Measurements from ENCODE around the gene HOXB6.

The HOXB6 gene

DNA sequence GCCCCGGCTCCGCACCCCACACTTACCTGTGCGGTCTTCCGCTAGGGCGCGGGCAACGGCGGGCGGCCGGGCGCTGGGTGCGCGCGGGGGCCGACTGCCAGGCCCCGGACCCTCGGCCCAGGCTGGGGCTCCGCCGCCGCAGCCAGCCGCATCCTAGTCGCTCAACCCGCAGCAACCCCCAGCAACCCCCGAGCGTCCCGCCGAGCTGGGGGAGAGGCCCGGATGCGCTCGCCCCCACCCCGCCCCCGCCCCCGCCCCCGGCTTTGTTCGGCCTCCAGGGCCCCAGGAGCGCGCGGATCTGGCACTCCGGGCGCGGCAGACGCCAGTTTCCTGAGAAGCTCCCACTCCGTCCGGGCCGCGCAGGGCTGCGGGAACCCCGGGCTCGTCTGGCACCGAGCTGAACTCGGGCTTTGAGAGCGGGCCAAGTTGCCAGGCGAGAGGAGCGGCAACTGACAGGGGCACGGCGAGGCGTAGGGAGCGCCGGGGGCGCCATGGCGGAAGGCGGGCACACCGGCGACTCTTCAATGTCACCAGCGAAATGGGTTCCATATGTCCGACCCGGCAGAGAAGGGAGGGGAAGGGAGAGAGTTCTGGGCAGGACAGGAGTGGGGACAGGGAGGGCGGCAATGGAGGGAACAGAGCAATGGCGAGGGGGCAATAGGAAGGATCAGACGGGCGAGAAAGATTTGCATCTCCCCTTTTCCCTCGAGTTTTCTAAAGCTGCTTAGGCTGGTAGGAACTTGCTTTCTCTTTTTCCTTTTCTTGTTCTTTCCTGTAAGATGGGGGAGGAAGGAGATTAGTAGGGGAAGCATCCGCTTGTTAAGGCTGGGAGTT is 40.4 kb downstream of the HOXB6 start:
- no peak for DNase-seq

DNA sequence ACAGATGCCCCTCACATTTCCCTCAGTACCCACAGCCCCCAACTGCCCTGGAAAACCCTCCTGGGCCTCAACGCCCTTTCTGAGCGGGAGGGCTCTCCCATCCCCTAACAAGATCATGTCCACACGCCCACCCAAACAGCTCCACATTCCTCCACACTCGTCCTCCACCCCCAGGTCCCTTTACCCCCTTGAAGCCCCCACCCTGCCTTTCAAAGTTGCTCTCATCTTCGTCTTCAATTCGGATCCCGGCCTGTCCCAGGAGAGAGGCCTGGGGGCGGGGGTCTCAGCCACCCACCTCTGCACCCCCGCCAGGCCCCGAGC is 41.0 kb downstream of the HOXB6 start:
- no peak for DNase-seq

DNA sequence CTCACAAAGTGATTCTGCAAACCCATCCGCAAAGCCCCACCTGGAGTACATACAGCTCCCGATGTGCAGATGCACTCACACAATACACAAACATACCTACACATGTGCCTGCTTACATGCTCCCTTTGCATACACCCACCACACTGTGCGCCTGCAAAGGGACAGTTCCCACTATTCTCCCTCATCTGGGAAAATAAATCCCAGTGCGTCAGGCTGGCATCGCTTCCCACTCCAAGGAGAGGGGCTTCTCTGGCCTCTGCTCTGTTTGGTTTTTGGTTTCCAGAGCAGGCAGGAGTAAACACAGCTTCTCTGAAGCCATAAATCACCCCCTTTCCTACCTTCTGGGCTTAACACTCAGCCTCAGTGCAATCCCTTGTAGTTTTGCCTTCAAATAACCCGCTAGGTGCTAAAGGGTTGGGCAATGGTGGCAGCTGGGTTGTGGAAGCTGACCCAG is 41.4 kb downstream of the HOXB6 start:
- no peak for DNase-seq

DNA sequence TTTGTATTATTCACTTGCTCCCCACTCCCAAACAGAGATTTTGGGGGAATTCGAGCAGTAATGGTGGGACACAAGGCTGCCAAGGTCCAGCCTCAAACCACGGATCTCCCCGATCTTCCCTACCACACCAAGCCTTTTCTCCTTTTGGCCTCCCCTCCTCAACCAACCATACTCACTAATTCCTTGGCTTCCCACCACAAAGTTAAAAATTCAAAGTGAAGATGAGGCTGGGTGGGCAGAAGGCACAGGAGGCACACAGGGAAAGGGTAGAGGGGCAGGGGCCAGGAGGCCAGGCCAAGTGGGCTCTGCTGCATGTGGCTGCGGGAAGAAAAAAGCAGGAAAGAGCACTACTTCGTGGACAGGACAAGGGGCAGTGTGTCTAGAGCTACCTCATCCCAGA is 41.9 kb downstream of the HOXB6 start:
- no peak for DNase-seq

DNA sequence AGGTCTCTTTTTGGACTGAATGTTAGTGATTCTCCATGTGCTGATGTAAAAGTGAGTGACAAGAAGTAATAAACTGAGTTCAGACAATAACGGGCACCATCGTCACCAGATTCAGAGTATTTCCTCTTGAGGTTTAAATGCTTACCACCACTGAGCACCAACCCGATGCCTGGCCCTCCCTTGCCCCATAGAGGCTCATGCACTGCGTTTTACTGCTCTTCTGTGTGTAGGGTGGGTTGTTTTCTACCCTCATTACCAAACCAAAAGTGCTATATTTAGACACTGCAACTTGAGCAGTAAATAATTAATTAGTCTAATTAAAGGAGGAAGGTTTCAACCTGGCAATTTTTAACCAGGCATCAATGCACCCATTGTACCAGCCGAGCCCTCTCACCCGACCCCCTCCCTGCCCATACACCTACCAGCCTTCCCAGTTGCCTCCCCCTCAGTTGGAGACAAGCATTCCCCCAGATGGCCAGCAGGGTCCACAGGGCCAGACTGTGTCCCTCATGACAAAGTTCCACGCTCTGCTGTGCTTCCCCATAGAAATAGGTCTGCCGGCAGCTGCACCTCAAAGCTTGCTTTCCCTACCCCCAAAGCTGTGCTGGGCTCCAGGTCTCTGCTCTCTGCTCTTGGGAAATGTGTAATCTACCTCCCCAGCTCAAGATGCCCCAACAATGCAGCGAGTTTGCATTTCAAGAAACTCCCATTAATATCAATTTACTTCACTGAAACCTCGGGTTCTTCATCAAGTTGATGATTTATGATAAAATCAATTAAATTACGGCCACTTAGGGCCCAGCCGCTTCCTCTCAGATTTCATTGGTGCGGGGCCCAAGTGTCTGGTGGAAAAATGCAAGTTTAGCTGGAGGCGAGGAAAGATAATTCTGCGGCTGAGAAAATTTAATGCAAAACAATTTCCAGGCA is 42.6 kb downstream of the HOXB6 start:
- DNase-seq, result no peak

DNA sequence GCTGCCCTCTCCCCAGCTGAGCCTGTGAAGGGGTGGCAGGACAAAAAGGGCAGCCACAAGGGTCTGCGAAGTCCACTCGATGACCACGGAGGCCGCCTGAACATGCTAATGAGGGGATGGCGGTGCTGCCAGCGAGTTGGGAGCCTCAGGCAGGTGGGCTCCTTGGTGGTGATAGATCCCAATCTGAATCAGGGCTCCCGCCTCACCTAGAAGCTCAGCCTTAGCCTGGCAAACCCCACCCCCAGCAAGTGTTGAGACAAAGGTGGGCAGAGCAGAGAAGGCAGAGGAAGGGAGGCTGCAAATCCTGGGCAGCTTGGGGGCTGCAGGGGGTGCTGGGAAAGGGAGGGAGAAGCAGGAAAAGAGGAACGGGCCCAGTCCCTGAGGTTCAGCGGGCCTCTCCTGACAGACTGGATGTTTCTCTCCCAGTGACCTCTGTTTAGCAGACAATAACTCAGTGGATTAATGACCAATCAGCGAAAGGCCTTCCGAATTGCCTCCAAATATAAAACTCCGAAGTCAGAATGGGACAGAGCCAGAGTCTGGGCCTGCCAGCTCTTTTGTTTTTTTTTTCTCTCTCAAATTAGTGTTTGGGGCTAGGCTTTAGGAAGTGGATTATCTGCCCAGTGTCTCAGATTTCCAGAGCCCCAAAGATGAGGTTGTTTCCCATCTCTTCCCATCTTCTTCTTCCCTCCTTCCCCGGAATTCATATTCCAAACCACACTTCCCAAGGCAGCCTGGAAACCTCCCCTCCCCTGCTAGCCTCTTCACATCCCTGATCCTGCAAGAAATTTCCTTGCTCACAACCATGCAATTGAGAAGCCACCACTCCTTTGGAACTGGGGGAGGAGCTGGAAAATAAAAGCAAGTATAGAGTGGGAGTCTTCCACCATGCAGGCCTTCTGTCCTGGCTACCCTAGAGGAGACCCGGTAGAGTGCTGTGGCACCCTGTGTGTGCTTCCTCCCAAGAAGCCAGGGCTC is 44.7 kb downstream of the HOXB6 start:
- DNase-seq, result no peak

DNA sequence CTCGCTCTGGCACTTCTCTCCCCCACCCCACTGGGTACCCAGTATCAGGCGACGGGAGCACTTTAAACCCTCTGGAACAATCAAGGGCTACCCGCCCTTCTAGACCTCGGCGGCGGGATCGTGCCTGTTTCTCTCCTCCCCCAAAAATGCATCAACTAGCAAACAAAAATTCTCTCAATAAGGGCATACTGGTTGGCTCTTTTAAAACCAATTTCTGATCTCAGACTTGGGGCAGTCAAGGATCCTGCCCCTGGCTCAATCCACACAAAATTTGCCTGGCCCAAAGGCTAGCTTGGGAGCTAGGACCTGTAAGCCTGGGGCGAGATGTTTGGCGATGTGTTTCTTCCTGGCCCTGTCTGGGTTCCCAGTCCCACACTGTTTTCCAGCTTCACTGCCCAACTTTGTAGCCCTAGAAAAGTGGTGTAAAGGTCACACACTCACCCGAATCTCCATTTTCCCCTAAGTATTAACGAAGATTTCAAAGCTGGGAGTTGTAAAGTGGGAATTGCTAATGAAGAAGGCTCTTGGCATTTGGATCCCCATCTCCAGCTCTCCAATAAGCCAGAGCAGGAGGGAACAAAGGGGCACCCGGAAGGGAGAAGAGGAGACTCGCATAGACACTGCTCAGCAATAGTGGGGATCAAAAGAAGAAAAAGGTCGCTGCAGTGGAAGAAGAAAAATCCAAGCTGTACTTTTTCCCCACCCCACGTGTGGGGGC is 45.5 kb downstream of the HOXB6 start:
- DNase-seq, result no peak

DNA sequence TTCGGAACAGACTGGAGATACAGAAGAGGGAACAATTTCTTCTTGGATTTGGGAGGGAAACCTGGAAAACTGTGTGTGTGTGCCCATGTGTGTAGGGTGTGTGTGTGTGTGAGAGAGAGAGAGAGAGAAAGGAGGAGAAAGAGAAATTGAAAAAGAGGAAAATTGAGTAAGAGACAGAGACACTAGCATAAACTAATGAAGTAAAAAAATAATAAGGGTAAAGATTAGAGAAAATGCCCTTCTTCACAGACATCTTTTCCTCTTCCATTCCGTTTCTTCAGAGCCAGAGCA is 46.0 kb downstream of the HOXB6 start:
- DNase-seq, result no peak

DNA sequence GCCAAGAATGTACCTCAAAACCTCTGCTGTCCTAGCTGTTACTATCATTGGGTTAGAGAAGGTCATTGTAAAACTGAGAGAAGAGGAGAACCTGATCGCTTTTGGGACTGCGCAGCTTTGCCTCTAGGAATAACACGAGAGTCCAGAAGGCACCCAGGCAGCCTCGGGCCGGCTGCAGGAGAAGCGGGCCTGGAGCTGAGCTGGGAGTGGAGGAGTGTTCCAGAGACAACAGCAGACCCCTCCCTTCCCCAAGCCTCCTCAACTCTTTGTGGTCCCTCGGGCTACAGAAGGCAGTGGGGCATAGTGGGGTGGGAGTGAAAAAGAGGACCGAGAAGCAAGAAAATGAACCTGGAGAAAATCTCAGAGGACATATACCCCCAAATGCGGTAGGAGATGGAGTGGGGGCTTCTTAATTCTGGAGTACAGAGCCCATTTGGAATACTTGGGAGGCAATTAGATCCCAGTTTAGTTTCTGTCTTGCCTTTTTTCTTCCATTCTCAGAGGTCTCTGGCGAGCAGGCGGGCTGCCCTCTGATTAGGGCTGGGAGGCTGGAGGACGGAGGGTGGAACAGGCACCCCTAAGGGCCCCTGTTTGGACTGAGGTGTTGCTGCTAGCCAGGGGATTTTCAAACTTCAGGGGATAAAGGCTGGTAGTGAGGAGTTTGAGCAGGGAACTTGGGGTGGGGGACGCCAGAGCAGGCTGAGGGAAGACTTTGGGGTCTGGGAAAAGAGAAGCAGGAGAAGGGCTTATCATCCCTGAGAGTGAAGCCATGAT is 46.5 kb downstream of the HOXB6 start:
- no peak for DNase-seq

DNA sequence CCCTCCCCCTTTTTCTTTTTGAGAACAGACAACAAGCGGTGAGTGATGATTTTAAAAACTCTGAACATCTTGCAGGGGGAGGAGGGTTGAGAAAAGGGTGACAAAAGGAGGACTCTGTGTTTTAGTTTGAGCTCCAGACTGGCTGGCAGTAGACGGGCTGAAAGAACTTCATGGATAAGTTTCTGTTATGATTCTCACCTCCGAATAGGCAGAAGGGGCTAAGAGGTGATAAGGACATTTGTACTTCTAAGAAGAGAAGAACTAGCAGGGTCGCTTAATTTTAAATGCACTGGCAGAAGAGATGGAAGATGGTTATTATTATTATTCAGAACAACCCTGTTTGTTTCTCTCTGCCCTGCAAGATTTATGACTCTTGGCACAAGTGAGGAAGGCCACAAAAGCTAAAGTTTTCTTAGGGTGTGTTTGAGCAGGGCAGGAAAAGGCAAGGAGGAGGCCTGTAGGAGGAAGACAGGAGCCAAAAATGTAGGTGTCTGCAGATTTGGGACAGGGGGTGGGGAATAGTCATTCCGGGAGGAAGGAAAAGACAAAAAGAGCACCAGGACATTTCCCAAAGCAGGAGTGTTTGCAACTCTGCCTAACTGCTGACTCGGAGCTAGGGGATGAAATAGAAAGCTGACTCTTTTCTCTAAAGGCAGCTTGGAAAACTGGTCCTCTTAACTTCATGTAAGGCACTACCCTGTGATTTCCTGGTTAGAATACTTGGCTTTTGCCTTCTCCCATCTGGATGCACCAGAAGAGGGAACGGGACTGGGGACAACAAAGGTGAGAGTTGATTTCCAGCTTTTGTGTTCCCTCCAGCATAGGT is 48.0 kb downstream of the HOXB6 start:
- no peak for DNase-seq

DNA sequence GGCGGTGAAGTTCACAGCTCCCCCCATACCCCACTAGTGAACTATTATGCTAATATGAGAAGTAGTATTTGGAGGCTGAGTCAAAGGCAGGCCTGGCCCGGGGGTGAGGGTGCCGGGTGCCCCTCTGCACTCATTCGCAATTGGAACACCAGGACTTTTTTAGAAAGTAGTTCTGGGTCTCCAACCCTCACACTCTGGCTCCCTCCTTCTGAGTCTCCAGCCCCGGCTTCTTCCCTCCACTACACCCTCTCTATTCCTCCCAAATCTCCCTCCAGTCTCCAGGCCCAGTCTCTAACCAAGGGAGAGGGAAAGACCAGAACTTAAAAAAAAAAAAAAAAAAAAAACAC is 48.6 kb downstream of the HOXB6 start:
- DNase-seq, result no peak

DNA sequence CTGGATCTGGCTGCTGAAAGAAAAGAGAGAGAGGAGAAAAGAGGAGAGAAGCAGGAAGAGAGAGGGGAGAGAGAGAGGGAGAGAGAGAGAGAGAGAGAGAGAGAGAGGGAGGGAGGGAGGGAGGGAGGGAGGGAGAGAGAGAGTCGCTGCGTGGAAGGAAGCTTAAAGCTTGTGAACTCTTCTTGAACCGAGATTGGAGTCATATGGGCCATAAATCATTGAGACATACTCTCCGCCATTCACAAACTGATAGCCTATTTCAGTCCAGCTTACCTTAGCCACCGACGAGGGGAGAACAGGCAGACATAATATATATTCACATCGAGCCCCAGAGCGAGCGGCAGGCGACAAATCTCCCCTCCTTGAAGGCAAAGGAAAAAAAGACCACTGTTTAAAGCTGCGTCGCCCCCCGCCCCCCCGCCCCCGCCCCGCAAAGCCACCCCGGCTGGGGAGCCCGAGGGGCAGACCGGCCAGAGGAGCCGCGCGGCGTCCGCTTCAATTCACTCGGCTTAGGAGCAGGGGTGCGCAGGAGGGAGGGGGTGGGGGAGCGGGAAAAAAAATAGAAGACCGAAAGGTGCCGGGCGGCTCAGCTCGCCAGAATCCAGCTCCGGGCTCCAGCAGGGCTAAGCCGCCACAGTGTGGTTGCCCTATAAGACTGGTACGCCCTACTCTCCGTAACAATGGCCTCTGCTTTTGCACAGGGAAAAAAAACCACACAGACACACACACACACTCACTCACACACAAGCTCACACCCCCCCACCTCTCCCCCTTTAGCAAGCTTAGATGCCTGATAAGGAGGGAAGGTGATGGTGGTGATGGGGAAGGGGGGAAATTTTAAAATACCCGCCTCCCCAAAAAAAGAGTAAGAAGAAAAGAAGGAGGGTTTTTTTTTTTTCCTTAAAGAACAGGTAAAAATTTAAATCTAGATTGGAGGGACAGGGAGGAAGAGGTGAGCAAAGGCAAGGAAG is 49.2 kb downstream of the HOXB6 start:
- no peak for DNase-seq

DNA sequence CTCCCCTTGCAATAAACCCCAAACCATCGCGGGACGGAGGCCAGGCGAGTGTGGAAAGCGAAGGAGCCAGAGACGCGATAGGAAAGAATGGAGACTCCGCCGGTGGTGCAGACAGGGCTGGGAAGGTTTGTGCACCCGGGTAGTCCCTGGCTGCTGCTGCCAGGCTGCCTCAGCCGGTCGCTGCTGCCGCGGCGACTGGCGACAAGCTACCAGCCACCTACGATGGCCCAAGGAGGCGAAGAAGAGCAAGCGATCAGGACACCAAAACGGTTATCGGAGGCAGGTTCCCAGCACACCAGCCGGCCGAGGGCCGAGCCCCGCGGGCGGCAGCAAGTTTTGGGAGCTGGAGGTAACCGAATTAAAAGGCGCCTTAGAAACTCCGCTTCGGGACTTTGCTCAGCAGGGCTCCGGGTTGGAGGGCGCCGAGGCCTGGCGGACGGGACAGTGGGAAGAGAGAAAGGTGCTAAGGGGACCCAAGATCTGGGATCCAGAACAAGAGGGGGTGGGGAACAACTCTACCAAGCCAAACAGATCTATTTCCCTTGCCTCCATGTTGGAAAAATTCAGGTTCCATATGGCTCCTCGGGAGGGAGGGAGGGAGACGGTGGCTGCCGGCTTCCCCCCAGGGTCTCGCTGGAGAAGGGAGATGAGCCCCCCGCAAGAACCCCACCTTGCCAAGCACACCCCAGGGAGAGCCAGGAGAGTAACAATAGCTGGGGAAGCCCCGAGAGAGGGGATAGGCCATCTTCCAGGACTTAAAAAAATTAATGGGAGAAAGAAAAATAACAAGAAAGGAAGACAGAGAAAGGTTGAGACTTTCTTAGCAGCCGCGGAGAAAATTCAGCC is 50.2 kb downstream of the HOXB6 start:
- no peak for DNase-seq

DNA sequence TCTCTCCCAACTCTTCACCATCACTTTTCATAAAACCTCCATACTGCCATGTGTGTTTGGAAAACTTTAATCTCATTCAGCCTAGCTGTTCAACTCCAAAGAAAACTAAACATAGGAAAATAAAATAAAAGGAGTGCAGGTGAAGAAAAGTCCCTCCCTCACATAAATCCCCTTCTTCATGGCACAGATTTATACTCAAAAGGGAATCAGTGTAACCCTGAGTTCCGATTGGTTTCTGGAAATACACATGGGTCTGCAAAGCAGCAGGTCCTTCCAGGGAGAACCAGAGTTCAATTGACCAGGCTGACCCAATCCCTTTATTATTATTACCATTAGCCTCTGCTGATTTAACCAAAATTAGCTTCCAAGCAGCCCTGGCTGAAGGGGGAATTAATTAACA is 51.0 kb downstream of the HOXB6 start:
- DNase-seq, result no peak

DNA sequence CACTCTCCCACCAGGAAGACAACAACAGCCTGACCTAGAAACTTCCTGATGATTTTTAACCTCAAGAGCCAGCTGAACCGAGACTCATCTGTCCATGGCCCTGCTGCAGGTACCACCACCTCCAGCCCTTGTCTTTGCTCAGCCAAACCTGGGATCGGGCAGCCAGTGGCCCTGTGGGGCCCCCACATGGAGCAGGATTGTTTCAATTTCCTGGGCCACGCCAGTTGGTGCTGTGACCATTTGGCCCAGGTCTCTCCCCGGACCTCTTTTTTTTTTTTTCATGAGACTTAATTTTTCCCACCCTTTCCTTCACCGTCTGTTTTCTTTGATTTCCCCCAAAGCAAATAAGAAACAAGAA is 51.6 kb downstream of the HOXB6 start:
- DNase-seq, result no peak

DNA sequence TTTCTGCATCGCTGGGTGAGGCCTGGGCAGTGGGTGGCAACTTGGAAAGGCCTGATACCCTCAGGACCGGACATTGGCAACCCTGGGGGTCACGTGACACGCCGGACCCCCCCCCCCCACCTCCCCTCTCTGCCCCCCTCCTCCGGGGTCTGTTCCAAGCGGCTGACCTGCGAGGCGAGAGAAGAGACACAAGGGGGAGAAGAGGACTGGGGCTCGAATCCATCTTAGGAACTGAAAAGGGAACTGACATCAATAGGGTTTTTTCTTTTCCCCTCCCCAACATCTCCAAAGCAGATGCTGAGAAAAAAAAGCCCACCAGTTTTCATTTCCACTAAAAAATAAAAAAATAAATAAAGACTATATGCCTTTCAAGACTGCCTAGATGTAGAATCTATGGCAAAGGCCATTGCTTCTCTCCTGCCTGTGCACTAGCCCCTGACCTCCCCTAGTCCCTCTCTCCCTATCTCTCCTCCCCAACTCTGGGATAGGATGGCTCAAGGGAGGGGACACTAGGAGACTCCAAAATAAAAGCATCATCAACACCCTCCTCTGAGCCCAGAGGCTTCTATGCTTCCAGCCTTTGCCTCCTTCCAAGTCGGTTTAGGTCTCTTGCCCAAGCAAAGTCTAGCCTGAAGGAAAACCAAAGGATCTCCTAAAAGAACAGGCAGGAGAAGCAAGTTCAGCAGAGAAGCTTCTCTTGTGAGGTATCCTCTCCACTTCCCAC is 52.2 kb downstream of the HOXB6 start:
- no peak for DNase-seq

DNA sequence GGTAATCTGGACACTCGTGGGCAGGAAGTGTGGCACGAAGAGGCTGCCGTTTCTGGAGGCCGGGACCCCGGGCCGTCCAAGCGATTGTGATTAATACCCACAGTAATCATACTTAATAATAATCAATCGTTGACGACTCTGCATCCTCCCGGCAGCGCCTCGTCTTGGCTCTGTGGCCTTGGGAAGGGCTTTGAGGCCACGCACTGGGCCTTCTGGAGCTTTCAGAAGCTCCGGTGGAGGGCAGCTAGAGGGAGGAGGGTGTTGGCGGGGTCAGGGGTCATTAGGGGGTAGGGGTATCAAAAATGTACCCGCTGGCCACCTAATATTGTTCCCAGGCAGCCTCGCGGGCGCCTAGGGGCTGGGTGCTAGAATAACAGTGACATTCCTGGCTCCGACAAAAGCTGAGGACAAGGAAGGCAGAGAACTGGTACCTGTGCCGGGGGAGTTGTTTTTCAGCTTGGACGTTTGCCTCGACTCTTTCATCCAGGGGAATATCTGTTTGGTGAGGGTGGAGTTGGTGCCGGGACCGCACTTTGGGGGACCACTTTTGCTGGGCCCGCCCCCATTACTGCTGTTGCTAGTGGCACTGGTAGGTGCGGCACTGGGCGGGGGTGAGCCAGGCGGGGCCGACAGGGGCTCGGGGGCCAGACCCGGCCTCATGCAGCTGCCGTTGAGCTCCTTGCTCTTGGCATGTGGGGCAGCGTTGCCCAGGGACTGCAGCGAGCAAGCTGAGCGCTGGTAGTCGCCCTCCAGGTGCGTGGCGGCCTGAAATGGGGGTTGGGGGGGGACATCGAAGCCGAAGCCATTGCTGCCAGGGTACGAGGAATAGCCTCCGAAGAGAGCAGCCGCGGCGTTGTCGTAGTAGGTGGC is 53.0 kb downstream of the HOXB6 start:
- no peak for DNase-seq
